ENCODE measurements around the gene KAT6B. TPM values are rescaled to one million over a fixed set of nuclear protein-coding genes. Genes with fewer than 3 reads are reported as not detected.

Gene KAT6B
- total RNA-seq, 1 donor from 2014 or later = 21.7 TPM

DNA sequence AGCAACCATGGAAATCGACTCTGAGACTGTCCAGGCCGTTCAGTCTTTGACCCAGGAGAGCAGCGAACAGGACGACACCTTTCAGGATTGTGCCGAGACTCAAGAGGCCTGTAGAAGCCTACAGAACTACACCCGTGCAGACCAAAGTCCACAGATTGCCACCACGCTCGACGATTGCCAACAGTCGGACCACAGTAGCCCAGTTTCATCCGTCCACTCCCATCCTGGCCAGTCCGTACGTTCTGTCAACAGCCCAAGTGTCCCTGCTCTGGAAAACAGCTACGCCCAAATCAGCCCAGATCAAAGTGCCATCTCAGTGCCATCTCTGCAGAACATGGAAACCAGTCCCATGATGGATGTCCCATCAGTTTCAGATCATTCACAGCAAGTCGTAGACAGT, 203.0 kb downstream of the KAT6B start:
- H3K4me2 ChIP-seq (ENCODE audit: low read length) = no peak overlapping the region
- H3K79me2 ChIP-seq (ENCODE audit: insufficient read depth, low read length) = no peaks in the 10 kb centered on the region
- DNase-seq (ENCODE audit: low read depth) (no peak), FAIRE-seq (no peak)
- H3K27ac ChIP-seq (ENCODE audit: low read depth, low read length) = no peak overlapping the region
- Mint-ChIP-seq H3K27ac (ENCODE audit: unreplicated experiment) (no peak overlapping the region), H3K4me1 (ENCODE audit: low read depth, unreplicated experiment) (peaks cover 2% of the 10 kb centered on the region), H3K27me3 (ENCODE audit: low read depth, unreplicated experiment) (no peaks in the 10 kb centered on the region), H3K4me3 (ENCODE audit: unreplicated experiment) (no peak overlapping the region), H3K36me3 (ENCODE audit: low read depth, unreplicated experiment) (peaks cover 32% of the 10 kb centered on the region), H3K9me3 (ENCODE audit: unreplicated experiment) (no peaks in the 10 kb centered on the region)
- no peaks in the 10 kb centered on the region for H3K27me3 ChIP-seq (ENCODE audit: insufficient read depth, low read length)
- no peaks in the 10 kb centered on the region for H3K4me1 ChIP-seq (ENCODE audit: insufficient read depth, low read length)
- no peak overlapping the region for H3K4me3 ChIP-seq (ENCODE audit: insufficient read depth, low read depth, low read length)
- TF ChIP-seq, protein P1, sequence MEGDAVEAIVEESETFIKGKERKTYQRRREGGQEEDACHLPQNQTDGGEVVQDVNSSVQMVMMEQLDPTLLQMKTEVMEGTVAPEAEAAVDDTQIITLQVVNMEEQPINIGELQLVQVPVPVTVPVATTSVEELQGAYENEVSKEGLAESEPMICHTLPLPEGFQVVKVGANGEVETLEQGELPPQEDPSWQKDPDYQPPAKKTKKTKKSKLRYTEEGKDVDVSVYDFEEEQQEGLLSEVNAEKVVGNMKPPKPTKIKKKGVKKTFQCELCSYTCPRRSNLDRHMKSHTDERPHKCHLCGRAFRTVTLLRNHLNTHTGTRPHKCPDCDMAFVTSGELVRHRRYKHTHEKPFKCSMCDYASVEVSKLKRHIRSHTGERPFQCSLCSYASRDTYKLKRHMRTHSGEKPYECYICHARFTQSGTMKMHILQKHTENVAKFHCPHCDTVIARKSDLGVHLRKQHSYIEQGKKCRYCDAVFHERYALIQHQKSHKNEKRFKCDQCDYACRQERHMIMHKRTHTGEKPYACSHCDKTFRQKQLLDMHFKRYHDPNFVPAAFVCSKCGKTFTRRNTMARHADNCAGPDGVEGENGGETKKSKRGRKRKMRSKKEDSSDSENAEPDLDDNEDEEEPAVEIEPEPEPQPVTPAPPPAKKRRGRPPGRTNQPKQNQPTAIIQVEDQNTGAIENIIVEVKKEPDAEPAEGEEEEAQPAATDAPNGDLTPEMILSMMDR (IDR thresholded peaks at IDR 0.05; ENCODE audit: insufficient read depth, low read depth, low read length) = no peak
- no peak for TF ChIP-seq EZH2 (IDR thresholded peaks at IDR 0.05; ENCODE audit: insufficient read depth, low read length)
- no peak overlapping the region for H3K9ac ChIP-seq (ENCODE audit: low read length)
- no peaks in the 10 kb centered on the region for H3K9me3 ChIP-seq (ENCODE audit: insufficient read depth, low read depth, low read length)
- H4K20me1 ChIP-seq (ENCODE audit: insufficient read depth, low read length) = no peaks in the 10 kb centered on the region
- H2AFZ ChIP-seq (ENCODE audit: low read depth, low read length) = no peak overlapping the region
- peaks cover 8% of the 10 kb centered on the region for H3K36me3 ChIP-seq (ENCODE audit: insufficient read depth, low read length)

DNA sequence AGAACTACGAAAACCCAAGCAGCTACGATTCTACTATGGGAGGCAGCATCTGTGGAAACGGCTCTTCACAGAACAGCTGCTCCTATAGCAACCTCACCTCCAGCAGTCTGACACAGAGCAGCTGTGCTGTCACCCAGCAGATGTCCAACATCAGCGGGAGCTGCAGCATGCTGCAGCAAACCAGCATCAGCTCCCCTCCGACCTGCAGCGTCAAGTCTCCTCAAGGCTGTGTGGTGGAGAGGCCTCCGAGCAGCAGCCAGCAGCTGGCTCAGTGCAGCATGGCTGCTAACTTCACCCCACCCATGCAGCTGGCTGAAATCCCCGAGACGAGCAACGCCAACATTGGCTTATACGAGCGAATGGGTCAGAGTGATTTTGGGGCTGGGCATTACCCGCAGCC, 203.5 kb downstream of the KAT6B start:
- no peak overlapping the region for H2AFZ ChIP-seq (ENCODE audit: low read depth, low read length)
- H3K27ac ChIP-seq (ENCODE audit: low read depth, low read length) = no peak overlapping the region
- Mint-ChIP-seq H3K36me3 (ENCODE audit: low read depth, unreplicated experiment) (peaks cover 32% of the 10 kb centered on the region), H3K9me3 (ENCODE audit: unreplicated experiment) (no peaks in the 10 kb centered on the region), H3K4me3 (ENCODE audit: unreplicated experiment) (no peak overlapping the region), H3K4me1 (ENCODE audit: low read depth, unreplicated experiment) (peaks cover 2% of the 10 kb centered on the region), H3K27ac (ENCODE audit: unreplicated experiment) (no peak overlapping the region), H3K27me3 (ENCODE audit: low read depth, unreplicated experiment) (no peaks in the 10 kb centered on the region)
- H3K4me1 ChIP-seq (ENCODE audit: insufficient read depth, low read length) = no peaks in the 10 kb centered on the region
- FAIRE-seq (no peak), DNase-seq (ENCODE audit: low read depth) (no peak)
- H3K4me2 ChIP-seq (ENCODE audit: low read length) = no peak overlapping the region
- H3K9me3 ChIP-seq (ENCODE audit: insufficient read depth, low read depth, low read length) = no peaks in the 10 kb centered on the region
- H4K20me1 ChIP-seq (ENCODE audit: insufficient read depth, low read length) = no peaks in the 10 kb centered on the region
- no peaks in the 10 kb centered on the region for H3K79me2 ChIP-seq (ENCODE audit: insufficient read depth, low read length)
- TF ChIP-seq EZH2 (IDR thresholded peaks at IDR 0.05; ENCODE audit: insufficient read depth, low read length) = no peak
- TF ChIP-seq, protein P1 (IDR thresholded peaks at IDR 0.05; ENCODE audit: insufficient read depth, low read depth, low read length) = no peak
- H3K4me3 ChIP-seq (ENCODE audit: insufficient read depth, low read depth, low read length) = no peak overlapping the region
- no peaks in the 10 kb centered on the region for H3K27me3 ChIP-seq (ENCODE audit: insufficient read depth, low read length)
- no peak overlapping the region for H3K9ac ChIP-seq (ENCODE audit: low read length)
- H3K36me3 ChIP-seq (ENCODE audit: insufficient read depth, low read length) = peaks cover 8% of the 10 kb centered on the region

DNA sequence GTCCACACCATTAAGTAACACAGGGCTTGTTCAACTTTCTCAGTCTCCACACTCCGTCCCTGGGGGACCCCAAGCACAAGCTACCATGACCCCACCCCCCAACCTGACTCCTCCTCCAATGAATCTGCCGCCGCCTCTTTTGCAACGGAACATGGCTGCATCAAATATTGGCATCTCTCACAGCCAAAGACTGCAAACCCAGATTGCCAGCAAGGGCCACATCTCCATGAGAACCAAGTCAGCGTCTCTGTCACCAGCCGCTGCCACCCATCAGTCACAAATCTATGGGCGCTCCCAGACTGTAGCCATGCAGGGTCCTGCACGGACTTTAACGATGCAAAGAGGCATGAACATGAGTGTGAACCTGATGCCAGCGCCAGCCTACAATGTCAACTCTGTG, 204.0 kb downstream of the KAT6B start:
- no peak overlapping the region for H3K27ac Mint-ChIP-seq (ENCODE audit: unreplicated experiment)
- H3K4me1 ChIP-seq (ENCODE audit: insufficient read depth, low read length) = no peaks in the 10 kb centered on the region
- no peaks in the 10 kb centered on the region for H3K27me3 ChIP-seq (ENCODE audit: insufficient read depth, low read length)
- H3K4me1 Mint-ChIP-seq (ENCODE audit: low read depth, unreplicated experiment) = peaks cover 2% of the 10 kb centered on the region
- H4K20me1 ChIP-seq (ENCODE audit: insufficient read depth, low read length) = no peaks in the 10 kb centered on the region
- peaks cover 32% of the 10 kb centered on the region for H3K36me3 Mint-ChIP-seq (ENCODE audit: low read depth, unreplicated experiment)
- H3K4me2 ChIP-seq (ENCODE audit: low read length) = no peak overlapping the region
- H3K9ac ChIP-seq (ENCODE audit: low read length) = no peak overlapping the region
- H3K36me3 ChIP-seq (ENCODE audit: insufficient read depth, low read length) = peaks cover 5% of the 10 kb centered on the region
- no peak overlapping the region for H3K27ac ChIP-seq (ENCODE audit: low read depth, low read length)
- H3K9me3 Mint-ChIP-seq (ENCODE audit: unreplicated experiment) = peaks cover 3% of the 10 kb centered on the region
- FAIRE-seq (no peak), DNase-seq (ENCODE audit: low read depth) (no peak)
- TF ChIP-seq EZH2 (IDR thresholded peaks at IDR 0.05; ENCODE audit: insufficient read depth, low read length) = no peak
- TF ChIP-seq, protein P1 (IDR thresholded peaks at IDR 0.05; ENCODE audit: insufficient read depth, low read depth, low read length) = no peak
- H3K9me3 ChIP-seq (ENCODE audit: insufficient read depth, low read depth, low read length) = no peaks in the 10 kb centered on the region
- H3K79me2 ChIP-seq (ENCODE audit: insufficient read depth, low read length) = no peaks in the 10 kb centered on the region
- no peak overlapping the region for H2AFZ ChIP-seq (ENCODE audit: low read depth, low read length)
- no peak overlapping the region for H3K4me3 ChIP-seq (ENCODE audit: insufficient read depth, low read depth, low read length)
- H3K4me3 Mint-ChIP-seq (ENCODE audit: unreplicated experiment) = no peak overlapping the region
- no peaks in the 10 kb centered on the region for H3K27me3 Mint-ChIP-seq (ENCODE audit: low read depth, unreplicated experiment)

Data from astrocyte (in vitro differentiated cells and primary cell).